Measurements from ENCODE around the gene B4GALNT4.

GRCh38 chr11:355581-356458 is 13.5 kb upstream of the B4GALNT4 start:
- peak; percentile 96 for TF ChIP-seq POLR2AphosphoS5 (IDR thresholded peaks at IDR 0.05)
- peak in 1 of 4 experiments; percentile 9 for TF ChIP-seq CTCF (IDR thresholded peaks at IDR 0.05)
- peak; percentile 31 to 43 for TF ChIP-seq POLR2A (IDR thresholded peaks at IDR 0.05)
- TF ChIP-seq EP300 (IDR thresholded peaks at IDR 0.05) = peak; percentile 25
